GM12875 (cell line): ENCODE results near the gene HOATZ.

ENCODE experiments used
- H3K4me3 ChIP-seq: one replicate; pipeline ENCODE4 v1.5.1; 2011; ENCODE audit warnings: low read depth, low read length, control low read depth
- CTCF ChIP-seq: IDR thresholded peaks from 2 replicates; pipeline ENCODE4 v1.5.1; 2011; ENCODE audit warnings: low read depth, mild to moderate bottlenecking, control low read depth, inconsistent platforms, low read length, moderate library complexity, borderline replicate concordance; ENCODE audit not compliant: insufficient read depth

The HOATZ gene

GRCh38 chr11:111514216-111515031 is at the start of gene HOATZ:
Gene HOATZ, plus strand, starts transcription at chr11:111514778. Its CDS starts 7 bp downstream, at chr11:111514785.
- no peak within 1 kb of the TSS for H3K4me3 ChIP-seq
- TF ChIP-seq CTCF, result no peak

- TF ChIP-seq CTCF, result no peak
These were observed 49.2 kb upstream of the HOATZ start for GRCh38 chr11:111465400-111465799.

GRCh38 chr11:111466615-111467014 is 48.0 kb upstream of the HOATZ start:
- H3K4me3 ChIP-seq, result no peak overlapping the region
- TF ChIP-seq CTCF, result no peak

More at GRCh38 chr11:111465400-111465799, 49.2 kb upstream of the HOATZ start:
- no peak overlapping the region for H3K4me3 ChIP-seq

GRCh38 chr11:111469200-111469599 is 45.4 kb upstream of the HOATZ start:
- no peak for TF ChIP-seq CTCF
- H3K4me3 ChIP-seq, result no peak overlapping the region

GRCh38 chr11:111472228-111472627 is 42.4 kb upstream of the HOATZ start:
- TF ChIP-seq CTCF, result no peak
- H3K4me3 ChIP-seq, result no peak overlapping the region

GRCh38 chr11:111474432-111474831 is 40.1 kb upstream of the HOATZ start:
- no peak for TF ChIP-seq CTCF
- no peak overlapping the region for H3K4me3 ChIP-seq

- TF ChIP-seq CTCF, result no peak
- no peak overlapping the region for H3K4me3 ChIP-seq
These were observed 38.2 kb upstream of the HOATZ start for GRCh38 chr11:111476366-111476765.
